ENCODE measurements around the gene U2SURP.

DNA sequence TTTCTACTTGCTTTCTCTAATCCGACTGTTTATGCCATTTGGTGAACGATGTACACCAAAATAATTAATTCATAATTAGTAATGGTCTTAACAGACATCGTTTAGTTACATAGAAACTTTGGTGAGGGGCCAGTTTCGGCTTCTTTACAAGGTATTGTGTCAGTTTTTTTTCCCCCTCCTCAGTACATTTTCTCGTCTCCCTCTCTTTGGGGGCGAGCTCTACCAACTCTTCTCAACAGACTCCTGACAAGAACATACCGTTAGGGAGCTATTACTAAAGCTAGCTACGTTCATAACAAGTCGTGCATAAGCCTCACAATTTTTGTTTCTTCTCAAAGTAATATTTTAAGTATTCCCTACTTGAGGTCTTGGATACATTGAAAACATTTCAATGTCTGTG lies 1.4 kb downstream of the U2SURP start:
- TF ChIP-seq, protein P1, sequence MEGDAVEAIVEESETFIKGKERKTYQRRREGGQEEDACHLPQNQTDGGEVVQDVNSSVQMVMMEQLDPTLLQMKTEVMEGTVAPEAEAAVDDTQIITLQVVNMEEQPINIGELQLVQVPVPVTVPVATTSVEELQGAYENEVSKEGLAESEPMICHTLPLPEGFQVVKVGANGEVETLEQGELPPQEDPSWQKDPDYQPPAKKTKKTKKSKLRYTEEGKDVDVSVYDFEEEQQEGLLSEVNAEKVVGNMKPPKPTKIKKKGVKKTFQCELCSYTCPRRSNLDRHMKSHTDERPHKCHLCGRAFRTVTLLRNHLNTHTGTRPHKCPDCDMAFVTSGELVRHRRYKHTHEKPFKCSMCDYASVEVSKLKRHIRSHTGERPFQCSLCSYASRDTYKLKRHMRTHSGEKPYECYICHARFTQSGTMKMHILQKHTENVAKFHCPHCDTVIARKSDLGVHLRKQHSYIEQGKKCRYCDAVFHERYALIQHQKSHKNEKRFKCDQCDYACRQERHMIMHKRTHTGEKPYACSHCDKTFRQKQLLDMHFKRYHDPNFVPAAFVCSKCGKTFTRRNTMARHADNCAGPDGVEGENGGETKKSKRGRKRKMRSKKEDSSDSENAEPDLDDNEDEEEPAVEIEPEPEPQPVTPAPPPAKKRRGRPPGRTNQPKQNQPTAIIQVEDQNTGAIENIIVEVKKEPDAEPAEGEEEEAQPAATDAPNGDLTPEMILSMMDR (IDR thresholded peaks at IDR 0.05; ENCODE audit: insufficient read depth, low read length) = no peak
- TF ChIP-seq, protein P2, sequence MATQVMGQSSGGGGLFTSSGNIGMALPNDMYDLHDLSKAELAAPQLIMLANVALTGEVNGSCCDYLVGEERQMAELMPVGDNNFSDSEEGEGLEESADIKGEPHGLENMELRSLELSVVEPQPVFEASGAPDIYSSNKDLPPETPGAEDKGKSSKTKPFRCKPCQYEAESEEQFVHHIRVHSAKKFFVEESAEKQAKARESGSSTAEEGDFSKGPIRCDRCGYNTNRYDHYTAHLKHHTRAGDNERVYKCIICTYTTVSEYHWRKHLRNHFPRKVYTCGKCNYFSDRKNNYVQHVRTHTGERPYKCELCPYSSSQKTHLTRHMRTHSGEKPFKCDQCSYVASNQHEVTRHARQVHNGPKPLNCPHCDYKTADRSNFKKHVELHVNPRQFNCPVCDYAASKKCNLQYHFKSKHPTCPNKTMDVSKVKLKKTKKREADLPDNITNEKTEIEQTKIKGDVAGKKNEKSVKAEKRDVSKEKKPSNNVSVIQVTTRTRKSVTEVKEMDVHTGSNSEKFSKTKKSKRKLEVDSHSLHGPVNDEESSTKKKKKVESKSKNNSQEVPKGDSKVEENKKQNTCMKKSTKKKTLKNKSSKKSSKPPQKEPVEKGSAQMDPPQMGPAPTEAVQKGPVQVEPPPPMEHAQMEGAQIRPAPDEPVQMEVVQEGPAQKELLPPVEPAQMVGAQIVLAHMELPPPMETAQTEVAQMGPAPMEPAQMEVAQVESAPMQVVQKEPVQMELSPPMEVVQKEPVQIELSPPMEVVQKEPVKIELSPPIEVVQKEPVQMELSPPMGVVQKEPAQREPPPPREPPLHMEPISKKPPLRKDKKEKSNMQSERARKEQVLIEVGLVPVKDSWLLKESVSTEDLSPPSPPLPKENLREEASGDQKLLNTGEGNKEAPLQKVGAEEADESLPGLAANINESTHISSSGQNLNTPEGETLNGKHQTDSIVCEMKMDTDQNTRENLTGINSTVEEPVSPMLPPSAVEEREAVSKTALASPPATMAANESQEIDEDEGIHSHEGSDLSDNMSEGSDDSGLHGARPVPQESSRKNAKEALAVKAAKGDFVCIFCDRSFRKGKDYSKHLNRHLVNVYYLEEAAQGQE (IDR thresholded peaks at IDR 0.05; ENCODE audit: insufficient replicate concordance, low read depth) = no peak
- no peak for TF ChIP-seq POLR2AphosphoS5 (IDR thresholded peaks at IDR 0.05; ENCODE audit: low read depth)
